CD14-positive monocyte (primary cell): ENCODE results near the gene IGF1R. TPM values are rescaled to one million over a fixed set of nuclear protein-coding genes. Genes with fewer than 3 reads are reported as not detected.

Experiments
- DNase-seq, 3 donors: peaks; one replicate each; pipeline ENCODE4 v3.0.0-alpha.2; 2011 to 2022
- H2AFZ ChIP-seq: 2 replicates; pipeline ENCODE4 v1.6.0; 2012; ENCODE audit warnings: mild to moderate bottlenecking, low read depth, low read length, inconsistent platforms; ENCODE audit not compliant: insufficient read depth, poor library complexity, severe bottlenecking
- H3K27ac ChIP-seq, 2 donors: 1 replicate in 1 of 2; 2 replicates in 1 of 2; pipeline ENCODE4 v1.5.1; 2012 to 2013; ENCODE audit warnings: low read length in 2 of 2, control low read depth in 1 of 2, inconsistent platforms in 1 of 2, low read depth in 1 of 2, mild to moderate bottlenecking in 1 of 2
- H3K27me3 ChIP-seq, 2 donors: one replicate each; pipeline versions ENCODE4 v1.6.0 to v1.6.1; 2011 to 2013; ENCODE audit warnings: low read length in 2 of 2; ENCODE audit not compliant: control insufficient read depth in 2 of 2, insufficient read depth in 2 of 2
- H3K36me3 ChIP-seq, 2 donors: replicated peaks in 1 of 2; 1 replicate in 1 of 2; 2 replicates in 1 of 2; pipeline versions ENCODE4 v1.5.1 to v1.6.1; 2012 to 2013; ENCODE audit warnings: low read length in 2 of 2, control low read depth in 1 of 2, inconsistent platforms in 1 of 2, mild to moderate bottlenecking in 1 of 2; ENCODE audit not compliant: insufficient read depth in 2 of 2, control insufficient read depth in 1 of 2
- H3K4me1 ChIP-seq, 2 donors: 1 replicate in 1 of 2; 2 replicates in 1 of 2; pipeline versions ENCODE4 v1.5.1 to v1.6.1; 2012 to 2013; ENCODE audit warnings: low read length in 2 of 2, control low read depth in 1 of 2, inconsistent platforms in 1 of 2, mild to moderate bottlenecking in 1 of 2, moderate library complexity in 1 of 2; ENCODE audit not compliant: insufficient read depth in 2 of 2, control insufficient read depth in 1 of 2
- H3K4me2 ChIP-seq: replicated peaks from 2 replicates; pipeline ENCODE3; 2012; ENCODE audit warnings: low read length, moderate library complexity, mild to moderate bottlenecking; ENCODE audit not compliant: poor library complexity, severe bottlenecking; ENCODE audit errors: extremely low read depth
- H3K4me3 ChIP-seq, 3 experiments: fragments of 200-600 bp in 1 of 3; sonication (generic) in 1 of 3; replicated peaks in 1 of 3; 1 replicate in 2 of 3; 2 replicates in 1 of 3; pipeline ENCODE4 v1.5.1; 2011 to 2013; ENCODE audit warnings: low read length in 3 of 3, mild to moderate bottlenecking in 3 of 3, control low read depth in 2 of 3, low read depth in 2 of 3, inconsistent platforms in 1 of 3, moderate library complexity in 1 of 3
- H3K79me2 ChIP-seq: 2 replicates; pipeline ENCODE4 v1.6.0; 2012; ENCODE audit warnings: mild to moderate bottlenecking, control low read depth, inconsistent platforms, low read length, moderate library complexity; ENCODE audit not compliant: insufficient read depth
- H3K9ac ChIP-seq: 2 replicates; pipeline ENCODE4 v1.6.0; 2017; ENCODE audit warnings: low read length, mild to moderate bottlenecking; ENCODE audit not compliant: insufficient read depth, poor library complexity, severe bottlenecking
- H3K9me3 ChIP-seq, 2 donors: replicated peaks in 1 of 2; 1 replicate in 1 of 2; 2 replicates in 1 of 2; pipeline versions ENCODE4 v1.5.1 to v1.6.1; 2012 to 2013; ENCODE audit warnings: low read length in 2 of 2, control low read depth in 1 of 2; ENCODE audit not compliant: control insufficient read depth in 1 of 2, insufficient read depth in 1 of 2
- H4K20me1 ChIP-seq: 2 replicates; pipeline ENCODE4 v1.6.0; 2012; ENCODE audit warnings: mild to moderate bottlenecking, low read length, control low read depth, moderate library complexity; ENCODE audit not compliant: insufficient read depth
- H3K27ac Mint-ChIP-seq, 7 donors: one replicate each; pipeline ENCODE4 v1.8.0; 2020; ENCODE audit warnings: mild to moderate bottlenecking in 7 of 7, mixed read lengths in 7 of 7, moderate library complexity in 6 of 7, inconsistent platforms in 2 of 7
- H3K27me3 Mint-ChIP-seq, 3 donors: one replicate each; pipeline ENCODE4 v1.8.0; 2021 to 2022; ENCODE audit warnings: low read depth in 3 of 3, mild to moderate bottlenecking in 3 of 3, mixed read lengths in 3 of 3, moderate library complexity in 3 of 3, inconsistent platforms in 1 of 3
- H3K36me3 Mint-ChIP-seq, 2 donors: one replicate each; pipeline ENCODE4 v1.8.0; 2020; ENCODE audit warnings: mixed read lengths in 2 of 2, inconsistent platforms in 1 of 2, mild to moderate bottlenecking in 1 of 2
- H3K4me1 Mint-ChIP-seq: one replicate; pipeline ENCODE4 v1.8.0; 2020; ENCODE audit warnings: mild to moderate bottlenecking, mixed read lengths
- H3K4me3 Mint-ChIP-seq, 2 donors: one replicate each; pipeline ENCODE4 v1.8.0; 2020; ENCODE audit warnings: mild to moderate bottlenecking in 2 of 2, mixed read lengths in 2 of 2, moderate library complexity in 1 of 2
- H3K9me3 Mint-ChIP-seq, 7 donors: one replicate each; pipeline ENCODE4 v1.8.0; 2020 to 2022; ENCODE audit warnings: mixed read lengths in 7 of 7, mild to moderate bottlenecking in 6 of 7, moderate library complexity in 6 of 7, inconsistent platforms in 2 of 7
- WGBS: methylation state at CpG from one replicate; pipeline ENCODE4 v1.1.5; 2013; ENCODE audit warnings: missing lambda C conversion rate; ENCODE audit not compliant: insufficient coverage; 5-methylcytosine and 5-hydroxymethylcytosine counted together
- intact Hi-C, 2 donors: fragments of 100-400 bp; cut with micrococcal nuclease; formaldehyde crosslinking; loops; one replicate each; pipeline versions ENCODE4 v1.15.0 to v1.15.1; 2023
- polyA plus RNA-seq, 3 donors: library from polyadenylated mRNA; depleted of rRNA in 1 of 3; unstranded in 2 of 3; stranded (reverse) in 1 of 3; fragments of 300-500 nt in 2 of 3; fragments of >200 nt in 1 of 3; fragmentation: Illumina TruSeq in 2 of 3; gene quantifications; 1 replicate in 2 of 3; 2 replicates in 1 of 3; pipeline ENCODE4 v1.2.3, GENCODE V29; 2012 to 2021
- TF ChIP-seq, protein P1 (sequence below): fragments of 200-600 bp; IDR thresholded peaks from one replicate; pipeline ENCODE4 v1.8.0; 2022; ENCODE audit warnings: antibody characterized with exemption, mild to moderate bottlenecking

The IGF1R gene
- polyA plus RNA-seq, 3 donors, result 0.35 to 4.9 (median 0.67) TPM

DNA sequence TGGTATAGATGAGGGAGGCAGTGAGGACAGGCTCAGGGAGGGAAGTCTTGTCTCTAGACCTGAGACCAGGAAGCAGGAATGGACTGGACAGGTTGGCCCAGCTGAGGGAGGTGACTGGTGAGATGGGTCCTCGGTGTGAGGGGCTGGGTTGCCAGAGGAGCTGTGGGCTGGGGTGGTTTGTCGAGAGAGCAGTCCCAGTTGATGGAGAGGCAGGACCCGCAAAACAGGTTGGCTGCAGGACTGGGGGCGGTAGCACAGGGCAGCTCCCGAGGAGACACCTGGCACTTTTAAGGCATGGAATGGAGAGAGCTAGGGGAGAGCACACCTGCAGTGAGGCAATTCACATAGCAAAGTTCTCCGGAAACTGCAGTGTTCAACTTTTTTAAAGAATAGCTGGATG is 14.7 kb downstream of the IGF1R start:
- Histone ChIP-seq H3K27me3 (no peaks in the 10 kb centered on the region), H3K36me3 (no peaks in the 10 kb centered on the region), H3K4me1 (peaks cover 0 to 4% of the 10 kb centered on the region in 2 donors), H3K4me2 (no peak overlapping the region), H3K79me2 (peaks cover 78% of the 10 kb centered on the region), H3K4me3 (no peak overlapping the region), H3K27ac (no peak overlapping the region), H3K9me3 (no peaks in the 10 kb centered on the region), H3K9ac (no peak overlapping the region), H4K20me1 (peaks cover 85% of the 10 kb centered on the region), H2AFZ (no peak overlapping the region)
- Mint-ChIP-seq H3K27ac (peak overlapping the region in 1 of 7 donors; percentile 27), H3K4me1 (peaks cover 15% of the 10 kb centered on the region), H3K27me3 (no peaks in the 10 kb centered on the region), H3K9me3 (peaks cover 0 to 3% (median 0%) of the 10 kb centered on the region in 7 donors), H3K4me3 (no peak overlapping the region), H3K36me3 (peaks cover 9 to 11% of the 10 kb centered on the region in 2 donors)
- intact Hi-C loops, result loop anchor here in 1 of 2 donors (5.0 kb wide), 1 partner anchor 146 kb away; no protein-coding TSS in a partner anchor
- no peak for DNase-seq
- TF ChIP-seq, protein P1, sequence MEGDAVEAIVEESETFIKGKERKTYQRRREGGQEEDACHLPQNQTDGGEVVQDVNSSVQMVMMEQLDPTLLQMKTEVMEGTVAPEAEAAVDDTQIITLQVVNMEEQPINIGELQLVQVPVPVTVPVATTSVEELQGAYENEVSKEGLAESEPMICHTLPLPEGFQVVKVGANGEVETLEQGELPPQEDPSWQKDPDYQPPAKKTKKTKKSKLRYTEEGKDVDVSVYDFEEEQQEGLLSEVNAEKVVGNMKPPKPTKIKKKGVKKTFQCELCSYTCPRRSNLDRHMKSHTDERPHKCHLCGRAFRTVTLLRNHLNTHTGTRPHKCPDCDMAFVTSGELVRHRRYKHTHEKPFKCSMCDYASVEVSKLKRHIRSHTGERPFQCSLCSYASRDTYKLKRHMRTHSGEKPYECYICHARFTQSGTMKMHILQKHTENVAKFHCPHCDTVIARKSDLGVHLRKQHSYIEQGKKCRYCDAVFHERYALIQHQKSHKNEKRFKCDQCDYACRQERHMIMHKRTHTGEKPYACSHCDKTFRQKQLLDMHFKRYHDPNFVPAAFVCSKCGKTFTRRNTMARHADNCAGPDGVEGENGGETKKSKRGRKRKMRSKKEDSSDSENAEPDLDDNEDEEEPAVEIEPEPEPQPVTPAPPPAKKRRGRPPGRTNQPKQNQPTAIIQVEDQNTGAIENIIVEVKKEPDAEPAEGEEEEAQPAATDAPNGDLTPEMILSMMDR, result no peak
- WGBS, result 98% methylated on average over 6 of the region's 6 CpGs

DNA sequence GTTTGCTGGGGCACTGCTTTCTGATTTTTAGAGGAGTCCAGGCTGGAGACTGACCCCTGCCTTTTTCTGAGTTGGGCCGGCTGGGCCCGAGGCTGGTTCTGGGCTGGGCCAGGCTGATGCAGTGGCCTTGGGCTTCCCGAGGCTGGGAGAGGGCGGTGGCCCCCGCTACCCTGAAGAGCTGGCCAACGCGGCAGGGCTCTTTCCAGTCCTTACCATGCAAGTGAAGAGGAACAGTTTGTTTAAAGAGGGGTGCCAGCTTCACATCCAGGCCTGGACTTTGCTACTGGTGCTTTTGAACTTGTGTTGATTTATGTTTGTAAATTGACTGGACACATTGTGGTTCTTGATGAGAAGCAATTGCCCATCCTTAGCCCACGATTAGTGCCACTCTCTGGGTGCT is 15.3 kb downstream of the IGF1R start:
- Histone ChIP-seq H3K4me3 (no peak overlapping the region), H3K36me3 (no peaks in the 10 kb centered on the region), H3K4me1 (peaks cover 1 to 8% of the 10 kb centered on the region in 2 donors), H3K9me3 (no peaks in the 10 kb centered on the region), H3K27ac (no peak overlapping the region), H4K20me1 (peaks cover 87% of the 10 kb centered on the region), H3K4me2 (no peak overlapping the region), H2AFZ (no peak overlapping the region), H3K79me2 (peaks cover 74% of the 10 kb centered on the region), H3K27me3 (no peaks in the 10 kb centered on the region), H3K9ac (no peak overlapping the region)
- peaks cover 21% of the 10 kb centered on the region for H3K4me1 Mint-ChIP-seq
- H3K27me3 Mint-ChIP-seq, result peaks cover 0 to under 1% (median 0%) of the 10 kb centered on the region in 3 donors
- intact Hi-C loops, result loop anchor here in 1 of 2 donors (5.0 kb wide), 1 partner anchor 146 kb away; no protein-coding TSS in a partner anchor
- peaks cover 9 to 11% of the 10 kb centered on the region in 2 donors for H3K36me3 Mint-ChIP-seq
- TF ChIP-seq, protein P1, result no peak
- DNase-seq, result no peak
- peaks cover 0 to 3% (median 0%) of the 10 kb centered on the region in 7 donors for H3K9me3 Mint-ChIP-seq
- peak overlapping the region in 2 of 7 donors; percentile 5 to 21 for H3K27ac Mint-ChIP-seq
- WGBS, result 97% methylated on average over 6 of the region's 8 CpGs
- no peak overlapping the region for H3K4me3 Mint-ChIP-seq
